Measurements from ENCODE around the gene SLC2A4RG. TPM values are rescaled to one million over a fixed set of nuclear protein-coding genes. Genes with fewer than 3 reads are reported as not detected.

Gene SLC2A4RG
- total and polyA plus RNA-seq, 2 donors (not counting 3 experiments of a cell fraction or from before 2014, with no cell fraction given): 41.7 to 69.4 TPM

DNA sequence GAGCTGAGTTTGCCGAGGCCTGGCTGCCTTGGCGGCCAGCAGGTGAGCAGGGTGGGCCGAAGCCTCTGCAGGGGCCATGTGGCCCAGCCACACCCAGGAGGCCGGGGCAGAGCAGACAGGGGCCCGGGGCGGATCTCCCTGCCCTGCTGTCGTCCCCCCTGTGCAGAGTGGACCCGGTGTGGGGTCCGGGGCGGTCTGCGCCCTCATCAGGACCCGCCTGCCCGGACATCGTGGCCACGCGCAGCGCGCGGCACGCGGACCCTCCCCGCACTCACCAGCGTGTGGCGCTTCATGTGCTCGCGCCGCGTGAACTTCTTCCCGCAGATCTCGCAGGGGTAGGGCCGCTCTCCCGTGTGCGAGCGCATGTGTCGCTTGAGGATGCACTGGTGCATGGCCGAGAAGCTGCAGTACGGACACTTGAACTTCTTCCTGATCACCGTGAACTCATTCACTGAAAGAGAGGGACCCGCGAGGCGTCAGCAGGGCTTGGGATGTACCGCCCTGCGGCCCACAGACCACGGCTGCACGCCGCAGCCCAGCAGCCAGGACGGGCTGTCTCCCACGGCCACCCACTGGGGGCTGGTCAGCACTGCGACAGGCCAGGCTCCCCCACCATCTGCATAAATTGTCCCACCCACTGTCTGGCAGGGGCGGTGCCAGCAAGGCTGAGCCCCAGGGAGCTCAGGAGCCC lies 13.0 kb downstream of the SLC2A4RG start:
- no peak overlapping the region for H2AFZ ChIP-seq (ENCODE audit: low read depth, low read length)
- dilution Hi-C loops (cut with MboI; ENCODE audit: extremely low pct_ligation_motif_present, low sequenced_read_pairs) (no loop called here), intact Hi-C loops (cut with micrococcal nuclease) (no loop called here)
- H3K9ac ChIP-seq (replicated peaks; ENCODE audit: extremely low read depth, insufficient read depth, low read length): no peak overlapping the region
- no peak overlapping the region for H3K4me2 ChIP-seq (ENCODE audit: insufficient read depth, low read length)
- TF ChIP-seq POLR2A (IDR thresholded peaks at IDR 0.05; ENCODE audit: low read depth, low read length): no peak
- TF ChIP-seq POLR2AphosphoS5 (IDR thresholded peaks at IDR 0.05; ENCODE audit: insufficient read depth, low read depth, low read length): no peak
- TF ChIP-seq GATA2 (IDR thresholded peaks at IDR 0.05; ENCODE audit: insufficient read depth, insufficient read length, low read depth, low read length): no peak
- TF ChIP-seq JUN (IDR thresholded peaks at IDR 0.05; ENCODE audit: borderline replicate concordance, insufficient read depth, insufficient read length, low read depth): no peak
- TF ChIP-seq, protein P1, sequence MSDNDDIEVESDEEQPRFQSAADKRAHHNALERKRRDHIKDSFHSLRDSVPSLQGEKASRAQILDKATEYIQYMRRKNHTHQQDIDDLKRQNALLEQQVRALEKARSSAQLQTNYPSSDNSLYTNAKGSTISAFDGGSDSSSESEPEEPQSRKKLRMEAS (IDR thresholded peaks at IDR 0.05; ENCODE audit: insufficient read depth, insufficient read length): no peak
- no peak for TF ChIP-seq MYC (IDR thresholded peaks at IDR 0.05; ENCODE audit: low read depth, low read length)
- TF ChIP-seq, protein P2, sequence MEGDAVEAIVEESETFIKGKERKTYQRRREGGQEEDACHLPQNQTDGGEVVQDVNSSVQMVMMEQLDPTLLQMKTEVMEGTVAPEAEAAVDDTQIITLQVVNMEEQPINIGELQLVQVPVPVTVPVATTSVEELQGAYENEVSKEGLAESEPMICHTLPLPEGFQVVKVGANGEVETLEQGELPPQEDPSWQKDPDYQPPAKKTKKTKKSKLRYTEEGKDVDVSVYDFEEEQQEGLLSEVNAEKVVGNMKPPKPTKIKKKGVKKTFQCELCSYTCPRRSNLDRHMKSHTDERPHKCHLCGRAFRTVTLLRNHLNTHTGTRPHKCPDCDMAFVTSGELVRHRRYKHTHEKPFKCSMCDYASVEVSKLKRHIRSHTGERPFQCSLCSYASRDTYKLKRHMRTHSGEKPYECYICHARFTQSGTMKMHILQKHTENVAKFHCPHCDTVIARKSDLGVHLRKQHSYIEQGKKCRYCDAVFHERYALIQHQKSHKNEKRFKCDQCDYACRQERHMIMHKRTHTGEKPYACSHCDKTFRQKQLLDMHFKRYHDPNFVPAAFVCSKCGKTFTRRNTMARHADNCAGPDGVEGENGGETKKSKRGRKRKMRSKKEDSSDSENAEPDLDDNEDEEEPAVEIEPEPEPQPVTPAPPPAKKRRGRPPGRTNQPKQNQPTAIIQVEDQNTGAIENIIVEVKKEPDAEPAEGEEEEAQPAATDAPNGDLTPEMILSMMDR (IDR thresholded peaks at IDR 0.05; ENCODE audit: extremely low read depth in 1 of 2, insufficient read depth in 1 of 2, low read depth in 1 of 2, low read length in 2 of 2): no peak
- no peak for TF ChIP-seq FOS (IDR thresholded peaks at IDR 0.05; ENCODE audit: borderline replicate concordance, insufficient read depth, low read length)
- no peaks in the 10 kb centered on the region for H3K4me1 ChIP-seq (ENCODE audit: control insufficient read depth, extremely low read depth, insufficient read depth, low read length)
- DNase-seq (ENCODE audit: low read depth, low spot score) (no peak), FAIRE-seq (no peak)
- no peaks in the 10 kb centered on the region for H3K36me3 ChIP-seq (ENCODE audit: control insufficient read depth in 2 of 2, extremely low read depth in 1 of 2, insufficient read depth in 2 of 2, low read length in 2 of 2)
- no peak overlapping the region for H3K4me3 ChIP-seq (replicated peaks in 1 of 3; ENCODE audit: insufficient read depth in 1 of 3, low read depth in 1 of 3, low read length in 3 of 3)
- H3K27ac ChIP-seq (ENCODE audit: insufficient read depth, low read depth, low read length): no peak overlapping the region
- ChIA-PET CTCF (no interaction called here), POLR2A (no interaction called here)
- BruUV-seq (replicated peaks): no TSS peak
- H4K20me1 ChIP-seq (replicated peaks; ENCODE audit: control insufficient read depth, extremely low read depth, insufficient read depth, low read length): no peaks in the 10 kb centered on the region
- no peaks in the 10 kb centered on the region for H3K27me3 ChIP-seq (ENCODE audit: control insufficient read depth in 2 of 2, insufficient read depth in 2 of 2, low read length in 2 of 2)
- no peaks in the 10 kb centered on the region for H3K79me2 ChIP-seq (ENCODE audit: control insufficient read depth, insufficient read depth, low read length)
- H3K9me3 ChIP-seq (replicated peaks; ENCODE audit: control insufficient read depth, insufficient read depth, low read length): no peaks in the 10 kb centered on the region
- H3K9me1 ChIP-seq (replicated peaks; ENCODE audit: control insufficient read depth, extremely low read depth, insufficient read depth, low read length): no peaks in the 10 kb centered on the region
